Urinary bladder (tissue), 4 donors: ENCODE data around the gene DNM3. TPM values are rescaled to one million over a fixed set of nuclear protein-coding genes. Genes with fewer than 3 reads are reported as not detected.

Experiments
- DNase-seq: peaks from one replicate; pipeline ENCODE4 v3.0.0-alpha.2; 2015; ENCODE audit errors: extremely low spot score
- H3K27ac ChIP-seq: one replicate; pipeline ENCODE4 v1.5.1; 2013; ENCODE audit warnings: low read depth, mild to moderate bottlenecking, moderate library complexity
- H3K36me3 ChIP-seq: one replicate; pipeline ENCODE4 v1.6.1; 2013; ENCODE audit warnings: mild to moderate bottlenecking, moderate library complexity; ENCODE audit not compliant: insufficient read depth
- H3K4me1 ChIP-seq: one replicate; pipeline ENCODE4 v1.6.1; 2013; ENCODE audit warnings: mild to moderate bottlenecking, moderate library complexity; ENCODE audit not compliant: insufficient read depth
- H3K4me3 ChIP-seq: one replicate; pipeline ENCODE4 v1.5.1; 2013; ENCODE audit warnings: low read depth, low read length
- WGBS: extraction: QIAGEN DNeasy Blood & Tissue Kit; methylation state at CpG from one replicate; pipeline ENCODE4 v1.1.7; 2013; 5-methylcytosine and 5-hydroxymethylcytosine counted together
- polyA plus RNA-seq: library from polyadenylated mRNA; stranded (reverse); fragments of 200-250 nt; gene quantifications from one replicate; pipeline ENCODE4 v1.2.3, GENCODE V29; 2013
- total RNA-seq: library from RNA; depleted of rRNA; stranded (reverse); fragments of >200 nt; gene quantifications from one replicate; pipeline ENCODE4 v1.2.3, GENCODE V29; 2014
- donor health status: healthy with polysubstance abuse.
- donor health status: healthy.

DNM3 gene
- total and polyA plus RNA-seq, 2 donors: 3.2 to 11.7 TPM

DNA sequence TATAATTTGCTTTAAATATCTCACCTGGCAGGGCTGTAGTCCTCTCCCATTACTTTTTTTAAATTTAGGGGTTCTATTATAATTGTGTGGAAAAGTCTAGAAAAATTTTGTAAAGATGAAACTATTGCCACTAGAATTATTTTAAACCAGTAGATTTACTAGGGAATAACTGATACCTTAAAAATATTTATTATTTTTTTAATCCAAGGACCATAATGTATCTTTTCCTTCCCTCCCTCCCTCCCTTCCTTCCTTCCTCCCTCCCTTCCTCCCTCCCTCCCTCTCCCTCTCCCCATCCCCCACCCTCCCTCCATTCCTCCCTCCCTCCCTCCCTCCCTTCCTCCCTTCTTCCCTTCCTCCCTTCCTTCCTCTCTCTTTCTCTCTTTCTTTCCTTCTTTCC lies 90.5 kb downstream of the DNM3 start:
- Histone ChIP-seq H3K27ac (no peak overlapping the region), H3K36me3 (no peaks in the 10 kb centered on the region), H3K4me1 (no peaks in the 10 kb centered on the region), H3K4me3 (no peak overlapping the region)
- DNase-seq: no peak

DNA sequence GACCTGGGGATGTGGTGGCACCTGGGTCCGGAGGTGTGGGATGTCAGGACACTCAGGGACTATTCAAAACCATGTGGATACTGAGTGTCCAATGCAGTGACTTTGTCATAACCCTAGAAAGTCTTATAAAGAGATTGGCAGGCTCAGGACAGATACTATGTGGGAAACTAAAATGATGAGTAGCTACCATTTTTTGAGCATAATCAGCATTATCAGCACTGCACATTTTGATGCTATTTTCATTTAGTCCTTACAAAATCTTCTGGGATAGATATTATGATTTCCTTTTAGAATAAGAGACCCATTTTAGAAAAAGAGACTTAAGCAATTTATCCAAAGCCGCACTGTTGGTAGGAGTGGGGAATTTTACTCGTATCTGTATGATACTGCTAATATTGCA lies 93.4 kb downstream of the DNM3 start:
- 82% methylated on average over 3 of the region's 3 CpGs for WGBS
- no peak for DNase-seq
- H3K27ac ChIP-seq: no peak overlapping the region

GRCh38 chr1:171935086-171935485 lies 93.8 kb downstream of the DNM3 start:
- WGBS: 92% methylated on average over 4 of the region's 4 CpGs
- no peak for DNase-seq
- Histone ChIP-seq H3K4me3 (no peak overlapping the region), H3K4me1 (no peaks in the 10 kb centered on the region), H3K36me3 (no peaks in the 10 kb centered on the region), H3K27ac (no peak overlapping the region)

More for the DNA sequence above, 93.4 kb downstream of the DNM3 start:
- no peaks in the 10 kb centered on the region for H3K36me3 ChIP-seq
- H3K4me3 ChIP-seq: no peak overlapping the region
- no peaks in the 10 kb centered on the region for H3K4me1 ChIP-seq

GRCh38 chr1:171935664-171936063 lies 94.4 kb downstream of the DNM3 start:
- H3K36me3 ChIP-seq: no peaks in the 10 kb centered on the region
- no peak for DNase-seq
- no peak overlapping the region for H3K4me3 ChIP-seq
- H3K27ac ChIP-seq: no peak overlapping the region
- H3K4me1 ChIP-seq: no peaks in the 10 kb centered on the region
- WGBS: 81% methylated on average over 1 of the region's 1 CpG

DNA sequence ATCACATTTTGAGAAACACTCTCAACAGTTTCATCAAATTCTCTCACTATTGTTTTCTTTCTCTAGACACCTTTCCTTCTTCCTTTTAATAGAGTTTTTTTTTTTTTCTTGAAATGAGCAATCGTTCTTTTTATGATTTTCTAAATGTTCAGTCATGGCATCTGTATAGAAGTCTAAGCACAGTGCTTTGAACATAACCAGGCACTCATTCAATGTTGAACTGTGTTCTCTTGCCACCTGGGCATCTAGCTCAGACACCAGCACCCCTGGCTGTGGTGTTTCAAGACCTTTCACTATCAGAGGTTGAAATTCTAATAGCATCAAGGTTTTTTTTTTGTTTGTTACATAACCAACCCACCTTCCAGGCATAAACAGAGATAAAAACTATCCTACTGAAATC lies 96.6 kb downstream of the DNM3 start:
- WGBS: 56% methylated on average over 1 of the region's 1 CpG
- H3K4me1 ChIP-seq: no peaks in the 10 kb centered on the region

DNA sequence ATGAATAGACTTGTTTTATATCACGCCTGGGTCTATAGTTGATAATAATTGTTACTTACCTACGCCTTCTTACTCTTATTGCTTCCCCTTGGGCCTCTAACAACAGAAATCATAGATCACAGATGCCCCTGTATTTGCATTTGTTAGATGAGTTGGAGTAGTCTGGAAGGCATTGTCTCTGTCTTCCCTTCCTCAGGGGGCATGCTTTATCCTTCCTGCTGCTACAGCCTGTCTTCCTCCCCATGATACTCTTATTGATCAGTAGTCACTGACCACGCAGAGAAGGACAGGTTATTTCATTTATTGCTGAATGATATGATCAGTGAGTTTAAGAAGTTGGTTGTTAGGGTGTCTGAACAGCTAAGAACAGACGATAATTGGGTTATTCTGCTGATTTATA lies 98.4 kb downstream of the DNM3 start:
- WGBS: 73% methylated on average over 4 of the region's 4 CpGs
- H3K36me3 ChIP-seq: no peaks in the 10 kb centered on the region
- no peak for DNase-seq
- H3K27ac ChIP-seq: no peak overlapping the region
- no peak overlapping the region for H3K4me3 ChIP-seq
- H3K4me1 ChIP-seq: no peaks in the 10 kb centered on the region

More for the DNA sequence above, 96.6 kb downstream of the DNM3 start:
- DNase-seq: no peak
- Histone ChIP-seq H3K36me3 (no peaks in the 10 kb centered on the region), H3K4me3 (no peak overlapping the region), H3K27ac (no peak overlapping the region)

DNA sequence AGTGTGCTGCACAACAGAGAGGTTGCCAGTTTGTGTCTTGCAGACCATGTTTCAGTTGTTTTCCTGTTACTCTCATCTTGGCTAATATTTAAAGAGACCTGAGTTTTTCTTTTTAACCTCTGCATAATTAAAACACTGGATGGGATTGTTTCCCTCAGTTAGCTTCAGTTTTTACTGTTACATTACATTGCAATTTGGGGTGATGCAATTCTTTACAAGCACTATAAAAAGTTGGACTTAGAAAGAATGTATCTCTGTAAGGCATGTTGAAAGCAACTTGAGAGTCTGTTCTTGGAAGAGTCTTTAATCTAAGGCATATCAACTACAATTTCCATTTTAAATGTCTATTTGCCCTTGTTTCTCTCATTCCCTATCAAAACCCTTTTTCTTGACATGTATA lies 99.1 kb downstream of the DNM3 start:
- H3K4me1 ChIP-seq: no peaks in the 10 kb centered on the region
- H3K36me3 ChIP-seq: no peaks in the 10 kb centered on the region
- no peak for DNase-seq
- no peak overlapping the region for H3K27ac ChIP-seq
- H3K4me3 ChIP-seq: no peak overlapping the region

GRCh38 chr1:171941920-171942319 lies 100.6 kb downstream of the DNM3 start:
- no peak for DNase-seq
- no peaks in the 10 kb centered on the region for H3K36me3 ChIP-seq
- no peaks in the 10 kb centered on the region for H3K4me1 ChIP-seq
- no peak overlapping the region for H3K27ac ChIP-seq
- H3K4me3 ChIP-seq: no peak overlapping the region
- WGBS: 94% methylated on average over 1 of the region's 1 CpG

- H3K27ac ChIP-seq: no peak overlapping the region
- WGBS: 97% methylated on average over 3 of the region's 3 CpGs
- no peak overlapping the region for H3K4me3 ChIP-seq
- no peak for DNase-seq
- H3K4me1 ChIP-seq: no peaks in the 10 kb centered on the region
- no peaks in the 10 kb centered on the region for H3K36me3 ChIP-seq
Measured at GRCh38 chr1:171943973-171944561, 102.8 kb downstream of the DNM3 start.

DNA sequence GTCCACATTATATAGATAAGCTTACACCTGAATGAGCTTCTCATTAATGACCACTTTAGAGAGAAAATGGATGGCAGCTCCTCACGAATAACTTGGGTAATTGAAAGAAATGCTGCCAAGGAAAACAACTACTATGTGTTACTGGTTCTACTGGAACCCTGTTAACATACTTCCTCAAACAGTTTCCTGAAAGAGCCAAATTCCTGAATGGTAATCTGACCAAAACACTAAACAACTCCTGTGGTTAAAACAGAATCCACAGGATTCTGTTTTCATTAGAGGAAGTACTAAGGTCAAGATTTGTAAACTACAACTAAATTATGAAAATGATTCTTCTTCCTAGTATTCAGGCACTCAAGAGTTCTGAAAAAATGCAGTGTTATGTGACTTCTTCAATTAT lies 107.2 kb downstream of the DNM3 start:
- H3K4me1 ChIP-seq: peaks cover 1% of the 10 kb centered on the region
- no peak for DNase-seq

GRCh38 chr1:171949316-171949715 lies 108.0 kb downstream of the DNM3 start:
- H3K4me3 ChIP-seq: no peak overlapping the region
- WGBS: 91% methylated on average over 2 of the region's 2 CpGs
- H3K27ac ChIP-seq: no peak overlapping the region
- no peaks in the 10 kb centered on the region for H3K36me3 ChIP-seq
- H3K4me1 ChIP-seq: peaks cover 1% of the 10 kb centered on the region
- DNase-seq: no peak

More for the DNA sequence above, 107.2 kb downstream of the DNM3 start:
- 12% methylated on average over 1 of the region's 1 CpG for WGBS
- Histone ChIP-seq H3K27ac (no peak overlapping the region), H3K4me3 (no peak overlapping the region), H3K36me3 (no peaks in the 10 kb centered on the region)

- DNase-seq: no peak
- Histone ChIP-seq H3K4me3 (no peak overlapping the region), H3K36me3 (no peaks in the 10 kb centered on the region), H3K4me1 (peaks cover 1% of the 10 kb centered on the region), H3K27ac (no peak overlapping the region)
- 49% methylated on average over 1 of the region's 1 CpG for WGBS
Measured at GRCh38 chr1:171953835-171954234, 112.5 kb downstream of the DNM3 start.

DNA sequence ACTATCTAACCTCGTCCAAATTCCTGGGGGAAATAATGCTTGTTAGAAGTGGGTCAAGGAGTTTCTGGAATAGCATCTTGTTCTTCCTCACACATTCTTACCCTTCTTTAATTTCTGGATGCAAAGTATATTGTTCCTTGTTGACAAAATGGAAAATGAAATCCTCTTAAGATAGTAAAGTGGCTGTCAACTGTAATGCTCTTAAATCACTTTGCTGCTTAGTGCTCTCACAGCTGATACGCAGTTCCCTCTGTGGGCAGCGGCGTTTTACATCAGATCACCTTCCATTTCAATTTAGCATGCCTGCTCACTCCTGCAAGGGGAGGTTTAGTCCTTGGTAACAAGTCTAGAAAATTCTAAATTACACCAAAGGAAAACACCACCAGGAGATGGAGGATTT lies 113.1 kb downstream of the DNM3 start:
- no peak overlapping the region for H3K4me3 ChIP-seq
- no peak for DNase-seq
- H3K27ac ChIP-seq: no peak overlapping the region
- H3K4me1 ChIP-seq: peaks cover 1% of the 10 kb centered on the region
- H3K36me3 ChIP-seq: no peaks in the 10 kb centered on the region
- 71% methylated on average over 4 of the region's 4 CpGs for WGBS

DNA sequence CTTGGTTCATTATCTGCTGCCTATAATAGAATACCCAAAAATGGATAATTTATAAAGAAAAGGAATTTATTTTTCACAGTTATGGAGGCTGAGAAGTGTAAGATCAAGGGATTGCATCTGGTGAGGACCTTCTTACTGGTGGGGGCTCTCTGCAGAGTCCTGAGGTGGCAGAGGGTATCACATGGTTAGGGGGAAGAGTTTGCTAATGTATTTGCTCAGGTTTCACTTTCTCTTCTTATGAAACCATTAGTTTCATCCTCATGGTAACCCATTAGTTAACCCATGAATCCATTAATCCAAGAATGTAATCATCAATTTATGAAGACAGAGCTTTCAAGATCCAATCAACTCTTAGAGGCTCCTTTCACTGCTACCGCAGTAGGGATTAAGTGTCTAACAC lies 120.6 kb downstream of the DNM3 start:
- no peak for DNase-seq
- Histone ChIP-seq H3K27ac (no peak overlapping the region), H3K36me3 (no peaks in the 10 kb centered on the region), H3K4me1 (no peaks in the 10 kb centered on the region), H3K4me3 (no peak overlapping the region)
- WGBS: 96% methylated on average over 1 of the region's 1 CpG

GRCh38 chr1:171963762-171964161 lies 122.5 kb downstream of the DNM3 start:
- Histone ChIP-seq H3K27ac (no peak overlapping the region), H3K4me3 (no peak overlapping the region), H3K4me1 (no peaks in the 10 kb centered on the region), H3K36me3 (no peaks in the 10 kb centered on the region)
- DNase-seq: no peak
- 76% methylated on average over 1 of the region's 1 CpG for WGBS
